ENCODE measurements around the gene REPS2. TPM values are rescaled to one million over a fixed set of nuclear protein-coding genes. Genes with fewer than 3 reads are reported as not detected.

REPS2 gene
- total RNA-seq, 2 experiments from 2014 or later: not detected

GRCh38 chrX:17056868-17057608 is 110.6 kb downstream of the REPS2 start:
- H3K4me1 Mint-ChIP-seq (ENCODE audit: low read depth): no peaks in the 10 kb centered on the region
- H3K36me3 Mint-ChIP-seq (ENCODE audit: low read depth): no peaks in the 10 kb centered on the region
- intact Hi-C loops (cut with micrococcal nuclease): no loop called here
- no peak overlapping the region for H3K27ac Mint-ChIP-seq
- DNase-seq (no peak), ATAC-seq (no peak)
- no peak for TF ChIP-seq CTCF (IDR thresholded peaks at IDR 0.05)
- no peaks in the 10 kb centered on the region for H3K9me3 Mint-ChIP-seq
- H3K4me3 Mint-ChIP-seq: no peak overlapping the region
- no peaks in the 10 kb centered on the region for H3K27me3 Mint-ChIP-seq
- ChIA-PET CTCF (no interaction called here), POLR2A (no interaction called here)

GRCh38 chrX:17062065-17062464 is 115.6 kb downstream of the REPS2 start:
- no peak overlapping the region for H3K27ac Mint-ChIP-seq
- no peak overlapping the region for H3K4me3 Mint-ChIP-seq
- CTCF ChIA-PET: interaction anchor here (0.7 to 1.3 kb wide), 2 partner anchors 15 to 169 kb away, joined by 3 read pairs; no protein-coding TSS in a partner anchor
- DNase-seq (no peak), ATAC-seq (no peak)
- H3K4me1 Mint-ChIP-seq (ENCODE audit: low read depth): no peaks in the 10 kb centered on the region
- TF ChIP-seq CTCF (IDR thresholded peaks at IDR 0.05): no peak
- intact Hi-C loops (cut with micrococcal nuclease): no loop called here
- H3K27me3 Mint-ChIP-seq: no peaks in the 10 kb centered on the region
- no peaks in the 10 kb centered on the region for H3K9me3 Mint-ChIP-seq
- POLR2A ChIA-PET: no interaction called here
- no peaks in the 10 kb centered on the region for H3K36me3 Mint-ChIP-seq (ENCODE audit: low read depth)

- ChIA-PET POLR2A (no interaction called here), CTCF (no interaction called here)
- Mint-ChIP-seq H3K4me1 (ENCODE audit: low read depth) (no peaks in the 10 kb centered on the region), H3K36me3 (ENCODE audit: low read depth) (no peaks in the 10 kb centered on the region), H3K27ac (no peak overlapping the region), H3K27me3 (no peaks in the 10 kb centered on the region), H3K4me3 (no peak overlapping the region), H3K9me3 (no peaks in the 10 kb centered on the region)
- DNase-seq (no peak), ATAC-seq (no peak)
- TF ChIP-seq CTCF (IDR thresholded peaks at IDR 0.05): no peak
- intact Hi-C loops (cut with micrococcal nuclease): no loop called here
These were observed 118.6 kb downstream of the REPS2 start for GRCh38 chrX:17065100-17065499.

GRCh38 chrX:17067534-17067933 is 121.1 kb downstream of the REPS2 start:
- ChIA-PET POLR2A (no interaction called here), CTCF (interaction anchor here (1.4 kb wide), 1 partner anchor 14 kb away, joined by 3 read pairs; no protein-coding TSS in a partner anchor)
- Mint-ChIP-seq H3K36me3 (ENCODE audit: low read depth) (no peaks in the 10 kb centered on the region), H3K27me3 (no peaks in the 10 kb centered on the region), H3K9me3 (no peaks in the 10 kb centered on the region), H3K4me3 (no peak overlapping the region), H3K4me1 (ENCODE audit: low read depth) (no peaks in the 10 kb centered on the region), H3K27ac (no peak overlapping the region)
- no peak for ATAC-seq
- no peak for DNase-seq
- TF ChIP-seq CTCF (IDR thresholded peaks at IDR 0.05): no peak
- intact Hi-C loops (cut with micrococcal nuclease): no loop called here

- DNase-seq (no peak), ATAC-seq (no peak)
- Mint-ChIP-seq H3K27ac (no peak overlapping the region), H3K27me3 (peaks cover 4% of the 10 kb centered on the region), H3K4me3 (no peak overlapping the region), H3K4me1 (ENCODE audit: low read depth) (no peaks in the 10 kb centered on the region), H3K36me3 (ENCODE audit: low read depth) (no peaks in the 10 kb centered on the region), H3K9me3 (no peaks in the 10 kb centered on the region)
- intact Hi-C loops (cut with micrococcal nuclease): no loop called here
- no peak for TF ChIP-seq CTCF (IDR thresholded peaks at IDR 0.05)
- ChIA-PET CTCF (no interaction called here), POLR2A (no interaction called here)
These were observed 125.8 kb downstream of the REPS2 start for GRCh38 chrX:17072301-17072700.

Measured in activated CD8-positive, alpha-beta T cell treated with anti-CD3 and anti-CD28 coated beads for 36 hours (primary cell).